Hepatocyte (in vitro differentiated cells): Measurements from ENCODE around the gene TLE6.

Experiments used
- CTCF ChIP-seq: fragments of 200-600 bp; sonication (generic); IDR thresholded peaks from 2 replicates; pipeline ENCODE4 v1.5.1; 2016; ENCODE audit warnings: antibody characterized with exemption, mild to moderate bottlenecking; ENCODE audit not compliant: poor library complexity
- EZH2phosphoT487 ChIP-seq: fragments of 200-600 bp; sonication (generic); IDR thresholded peaks from one replicate; pipeline ENCODE4 v1.6.1; 2018; ENCODE audit warnings: antibody characterized with exemption, mild to moderate bottlenecking, low read depth, moderate library complexity; ENCODE audit not compliant: unreplicated experiment, severe bottlenecking

GRCh38 chr19:3039641-3040077, 62.3 kb downstream of the TLE6 start:
- TF ChIP-seq CTCF (no peak), EZH2phosphoT487 (no peak)
